Cardiac fibroblast (primary cell): ENCODE measurements around the gene ATRNL1.

Experiments used
- DNase-seq, 2 donors: peaks; one replicate each; pipeline versions ENCODE4 v3.0.0 to v3.0.0-alpha.2; 2010; ENCODE audit warnings: low read depth in 2 of 2
- H3K4me3 ChIP-seq, 2 donors: replicated peaks in 1 of 2; 1 replicate in 1 of 2; 2 replicates in 1 of 2; pipeline ENCODE4 v1.5.1; 2011; ENCODE audit warnings: low read depth in 2 of 2, low read length in 2 of 2, mild to moderate bottlenecking in 2 of 2, moderate library complexity in 1 of 2
- CTCF ChIP-seq: IDR thresholded peaks from one replicate; pipeline ENCODE4 v1.5.1; 2011; ENCODE audit warnings: low read depth, mild to moderate bottlenecking, low read length, inconsistent platforms

The ATRNL1 gene

GRCh38 chr10:115427611-115428010, 334.4 kb downstream of the ATRNL1 start:
- TF ChIP-seq CTCF = no peak
- no peak for DNase-seq

GRCh38 chr10:115432188-115432819, 339.1 kb downstream of the ATRNL1 start:
- DNase-seq = peak; percentile 4 to 19
- no peak for TF ChIP-seq CTCF
- no peak overlapping the region for H3K4me3 ChIP-seq

More at GRCh38 chr10:115427611-115428010, 334.4 kb downstream of the ATRNL1 start:
- H3K4me3 ChIP-seq = no peak overlapping the region

- no peak for TF ChIP-seq CTCF
- no peak overlapping the region for H3K4me3 ChIP-seq
- no peak for DNase-seq
Measured at GRCh38 chr10:115436999-115437398, 343.8 kb downstream of the ATRNL1 start.

GRCh38 chr10:115441907-115442545, 348.9 kb downstream of the ATRNL1 start:
- no peak overlapping the region for H3K4me3 ChIP-seq
- DNase-seq = no peak
- TF ChIP-seq CTCF = no peak

GRCh38 chr10:115456812-115457211, 363.6 kb downstream of the ATRNL1 start:
- TF ChIP-seq CTCF = no peak
- no peak for DNase-seq
- no peak overlapping the region for H3K4me3 ChIP-seq

GRCh38 chr10:115483294-115483693, 390.1 kb downstream of the ATRNL1 start:
- H3K4me3 ChIP-seq = no peak overlapping the region
- no peak for TF ChIP-seq CTCF

More at GRCh38 chr10:115483294-115483693, 390.1 kb downstream of the ATRNL1 start:
- no peak for DNase-seq
